Fibroblast of villous mesenchyme (primary cell): ENCODE results near the gene FAM3C. TPM values are rescaled to one million over a fixed set of nuclear protein-coding genes. Genes with fewer than 3 reads are reported as not detected.

Experiments
- DNase-seq: peaks from one replicate; pipeline ENCODE4 v3.0.0-alpha.2; 2010; ENCODE audit warnings: low read depth
- H3K4me3 ChIP-seq: 2 replicates; pipeline ENCODE4 v1.5.1; 2011; ENCODE audit warnings: low read depth, mild to moderate bottlenecking, low read length
- CTCF ChIP-seq: IDR thresholded peaks from 2 replicates; pipeline ENCODE4 v1.5.1; 2012; ENCODE audit warnings: low read depth, mild to moderate bottlenecking, low read length; ENCODE audit not compliant: insufficient read depth
- total RNA-seq: library from RNA; depleted of rRNA; stranded (reverse); fragments of >200 nt; gene quantifications from 2 replicates; pipeline ENCODE4 v1.2.3, GENCODE V29; 2012

Gene FAM3C
- total RNA-seq, 1 donor = 35.8 TPM

GRCh38 chr7:121410829-121411596, 14.9 kb upstream of the FAM3C start:
- TF ChIP-seq CTCF = no peak
- H3K4me3 ChIP-seq = no peak overlapping the region
- no peak for DNase-seq

GRCh38 chr7:121406944-121407343, 10.8 kb upstream of the FAM3C start:
- no peak for TF ChIP-seq CTCF
- H3K4me3 ChIP-seq = no peak overlapping the region
- no peak for DNase-seq

GRCh38 chr7:121406461-121406860, 10.4 kb upstream of the FAM3C start:
- no peak for DNase-seq
- TF ChIP-seq CTCF = no peak
- H3K4me3 ChIP-seq = no peak overlapping the region

- no peak overlapping the region for H3K4me3 ChIP-seq
- TF ChIP-seq CTCF = no peak
- DNase-seq = no peak
These were observed 8.2 kb upstream of the FAM3C start for GRCh38 chr7:121404348-121404747.

GRCh38 chr7:121402701-121403100, 6.6 kb upstream of the FAM3C start:
- DNase-seq = no peak
- TF ChIP-seq CTCF = no peak
- no peak overlapping the region for H3K4me3 ChIP-seq

GRCh38 chr7:121401896-121402295, 5.8 kb upstream of the FAM3C start:
- no peak for TF ChIP-seq CTCF
- peak; percentile 42 for DNase-seq
- H3K4me3 ChIP-seq = no peak overlapping the region

DNA sequence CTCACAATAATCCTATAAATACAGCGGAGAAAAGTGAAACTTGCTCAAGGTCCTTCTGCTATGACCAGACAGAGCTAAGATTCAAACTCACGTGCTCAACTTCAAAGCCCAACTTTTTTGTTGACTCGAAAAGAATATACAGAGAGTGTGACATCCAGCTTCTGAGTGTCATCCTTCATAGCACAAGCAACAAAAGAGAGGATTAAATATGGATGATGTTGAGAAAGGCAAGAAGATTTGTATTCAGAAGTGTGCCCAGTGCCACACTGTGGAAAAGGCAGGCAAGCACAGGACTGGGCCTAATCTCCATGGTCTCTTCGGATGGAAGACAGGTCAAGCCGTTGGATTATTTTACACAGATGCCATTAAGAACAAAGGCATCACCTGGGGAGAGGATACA, 2.1 kb upstream of the FAM3C start:
- no peak overlapping the region for H3K4me3 ChIP-seq
- no peak for DNase-seq
- TF ChIP-seq CTCF = peak; percentile 20
